ENCODE measurements around the gene MBOAT7. TPM values are rescaled to one million over a fixed set of nuclear protein-coding genes. Genes with fewer than 3 reads are reported as not detected.
"Not testable (repeated sequence)": the region's sequence is repeated elsewhere in the genome, so short reads cannot be mapped to it uniquely, and the experiment has no call there.

Gene MBOAT7
- total RNA-seq, result 100 to 1,000 TPM in 1 of 4 donors, 10 to 100 TPM in 3; 47.3 to 101 (median 69.0) TPM

- WGBS, 2 donors, result 1% methylated on average over 23 to 24 of the region's 64 CpGs
- Histone ChIP-seq H3K4me3 (replicated peaks in 1 of 3) (peak within 1 kb of the TSS; percentile 33 to 94 (median 58)), H3K36me3 (peaks cover 0 to 9% of the 10 kb centered on the region in 2 donors), H3K9me3 (no peaks in the 10 kb centered on the region), H3K4me1 (peaks cover 18 to 19% of the 10 kb centered on the region in 2 donors), H3K27me3 (no peaks in the 10 kb centered on the region), H3K27ac (peak within 1 kb of the TSS; percentile 98 to 100 (median 99))
- intact Hi-C loops (cut with DNase I), result no loop called here
- peak in 1 of 2 donors; percentile 74 for TF ChIP-seq POLR2A (IDR thresholded peaks at IDR 0.05)
- TF ChIP-seq CTCF (IDR thresholded peaks at IDR 0.05), result peak in 5 of 6 experiments; percentile 15 to 46 (median 44)
- no peak for DNase-seq
These were observed at the start of gene MBOAT7 for GRCh38 chr19:54189145-54189734. TSS of gene MBOAT7 (minus strand) at chr19:54189580. CDS start at chr19:54188508, 1,072 bp downstream.

DNA sequence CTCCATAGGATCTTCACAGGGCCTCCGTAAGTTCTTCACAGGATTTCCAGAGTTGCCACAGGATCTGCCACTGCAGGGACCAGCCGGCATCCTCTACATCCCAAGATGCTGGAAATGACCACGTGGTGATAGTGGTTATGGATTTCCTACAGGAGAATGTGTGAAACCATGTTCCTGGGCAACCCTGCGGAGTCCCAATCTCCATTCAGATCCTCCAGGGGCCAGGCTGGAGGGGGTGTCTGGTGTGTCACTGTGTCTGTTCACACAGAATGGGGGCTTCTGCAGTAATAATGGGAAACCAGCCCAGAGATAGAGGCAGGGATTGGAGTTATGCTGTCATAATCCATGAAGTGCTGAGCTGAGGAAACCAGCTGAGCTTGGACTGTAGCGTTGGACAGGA, 44.6 kb upstream of the MBOAT7 start:
- TF ChIP-seq CTCF (IDR thresholded peaks at IDR 0.05), result no peak
- TF ChIP-seq POLR2A (IDR thresholded peaks at IDR 0.05), result no peak
- no peak for DNase-seq
- 36 to 89% methylated on average over 3 to 5 of the region's 5 CpGs for WGBS, 2 donors
- Histone ChIP-seq H3K9me3 (no peaks in the 10 kb centered on the region), H3K4me3 (replicated peaks in 1 of 3) (no peak overlapping the region), H3K4me1 (no peaks in the 10 kb centered on the region), H3K27ac (no peak overlapping the region), H3K27me3 (no peaks in the 10 kb centered on the region), H3K36me3 (no peaks in the 10 kb centered on the region)
- intact Hi-C loops (cut with DNase I), result loop anchor here (5.0 kb wide), 1 partner anchor 67 kb away; no protein-coding TSS in a partner anchor

DNA sequence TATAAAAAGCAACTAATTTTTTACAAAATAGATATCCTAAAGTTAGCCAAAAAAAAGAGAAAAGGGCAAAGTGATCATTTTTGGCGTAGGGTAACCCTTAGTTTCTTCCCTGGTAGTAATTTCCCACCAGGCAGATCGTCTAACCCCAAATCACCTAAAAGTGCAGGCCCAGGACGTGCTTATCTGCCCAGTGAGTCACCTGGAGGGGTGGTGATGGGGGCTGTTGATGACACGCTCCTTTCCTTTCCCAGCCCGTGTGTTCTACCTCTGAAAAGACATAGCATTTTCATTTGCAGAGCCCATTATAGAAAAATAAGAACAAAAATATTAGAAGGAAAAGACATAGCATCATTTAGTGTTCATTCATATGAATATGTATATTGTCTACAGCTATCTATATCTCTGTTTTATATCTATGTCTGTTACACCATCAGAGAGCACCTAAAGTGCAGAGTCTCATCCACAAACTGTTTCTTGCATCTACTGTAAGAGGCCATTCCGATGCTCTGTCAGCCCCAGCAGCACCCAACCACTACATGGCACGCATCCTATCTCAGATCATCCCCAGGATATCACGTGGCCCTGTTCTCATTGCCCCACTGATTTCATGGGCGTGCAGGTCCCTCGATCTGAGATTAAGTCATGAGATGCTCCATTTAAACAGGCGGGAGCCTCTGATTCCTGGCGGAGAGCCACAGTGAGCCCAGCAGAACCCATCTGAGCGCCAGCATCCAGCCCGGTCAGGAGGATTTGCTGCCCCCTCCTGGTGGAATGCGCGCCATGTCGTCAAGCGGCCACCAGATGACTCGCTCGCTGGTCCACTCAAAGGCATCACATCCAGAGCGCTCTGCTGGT, 41.9 kb upstream of the MBOAT7 start:
- Histone ChIP-seq H3K27me3 (no peaks in the 10 kb centered on the region), H3K36me3 (no peaks in the 10 kb centered on the region), H3K27ac (no peak overlapping the region), H3K4me3 (replicated peaks in 1 of 3) (no peak overlapping the region), H3K9me3 (no peaks in the 10 kb centered on the region), H3K4me1 (no peaks in the 10 kb centered on the region)
- DNase-seq, result peak; percentile 81 to 84
- WGBS, 2 donors, result 25 to 36% methylated on average over 13 to 21 of the region's 21 CpGs
- no peak for TF ChIP-seq POLR2A (IDR thresholded peaks at IDR 0.05)
- TF ChIP-seq CTCF (IDR thresholded peaks at IDR 0.05), result peak; percentile 69 to 89 (median 76)
- intact Hi-C loops (cut with DNase I), result loop anchor here (5.0 kb wide), 1 partner anchor 64 kb away; no protein-coding TSS in a partner anchor

DNA sequence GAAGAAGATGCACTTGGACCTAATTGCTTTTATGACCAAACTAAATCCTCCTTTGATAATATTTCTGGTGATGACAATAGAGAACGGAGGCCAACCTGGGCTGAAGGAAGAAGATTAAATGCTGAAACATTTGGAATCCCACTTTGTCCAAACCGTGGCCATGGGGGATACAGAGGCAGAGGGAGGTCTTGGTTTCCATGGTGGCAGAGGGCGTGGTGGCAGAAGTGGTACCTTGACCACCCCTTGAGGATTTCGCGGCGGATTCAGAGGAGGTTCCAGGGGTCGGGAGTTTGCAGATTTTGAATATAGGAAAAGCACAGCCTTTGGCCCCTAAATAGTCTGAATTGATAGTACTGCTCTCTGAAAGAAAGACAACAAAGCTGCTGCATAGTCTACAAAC, 40.7 kb upstream of the MBOAT7 start:
- H3K27me3 ChIP-seq, result no peaks in the 10 kb centered on the region
- TF ChIP-seq POLR2A (IDR thresholded peaks at IDR 0.05) (no peak), CTCF (IDR thresholded peaks at IDR 0.05) (no peak)
- H3K4me1 ChIP-seq, result no peaks in the 10 kb centered on the region
- no peaks in the 10 kb centered on the region for H3K36me3 ChIP-seq
- DNase-seq, result no peak
- H3K9me3 ChIP-seq, result no peaks in the 10 kb centered on the region
- H3K27ac ChIP-seq, result no peak overlapping the region
- WGBS, 2 donors, result 84 to 91% methylated on average over 7 of the region's 7 CpGs
- no peak overlapping the region for H3K4me3 ChIP-seq (replicated peaks in 1 of 3)
- intact Hi-C loops (cut with DNase I), result loop anchor here (5.0 kb wide), 1 partner anchor 63 kb away; no protein-coding TSS in a partner anchor

DNA sequence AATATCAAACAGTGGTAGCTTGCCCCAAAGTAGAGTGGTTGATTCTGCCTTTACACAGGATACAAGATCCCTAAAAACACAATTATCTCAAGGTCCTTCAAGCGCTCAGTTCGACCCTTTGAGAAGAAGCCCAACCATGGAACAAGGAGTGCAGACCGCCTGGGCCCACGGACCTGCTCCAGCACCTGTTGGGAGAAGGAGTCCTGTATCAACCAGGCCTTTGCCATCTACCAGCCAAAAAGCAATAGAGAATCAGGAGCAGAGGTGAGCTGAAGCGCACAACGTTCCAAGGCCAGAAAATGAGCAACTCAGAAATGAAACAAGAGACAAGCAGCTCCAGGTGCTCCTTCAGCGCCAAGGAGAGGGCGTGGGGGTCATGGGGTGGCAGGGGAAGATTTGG, 39.8 kb upstream of the MBOAT7 start:
- intact Hi-C loops (cut with DNase I), result no loop called here
- no peak for TF ChIP-seq POLR2A (IDR thresholded peaks at IDR 0.05)
- TF ChIP-seq CTCF (IDR thresholded peaks at IDR 0.05), result no peak
- Histone ChIP-seq H3K27ac (no peak overlapping the region), H3K4me3 (replicated peaks in 1 of 3) (no peak overlapping the region), H3K27me3 (no peaks in the 10 kb centered on the region), H3K36me3 (no peaks in the 10 kb centered on the region), H3K9me3 (no peaks in the 10 kb centered on the region), H3K4me1 (no peaks in the 10 kb centered on the region)
- 86 to 90% methylated on average over 8 of the region's 8 CpGs for WGBS, 2 donors
- DNase-seq, result no peak

DNA sequence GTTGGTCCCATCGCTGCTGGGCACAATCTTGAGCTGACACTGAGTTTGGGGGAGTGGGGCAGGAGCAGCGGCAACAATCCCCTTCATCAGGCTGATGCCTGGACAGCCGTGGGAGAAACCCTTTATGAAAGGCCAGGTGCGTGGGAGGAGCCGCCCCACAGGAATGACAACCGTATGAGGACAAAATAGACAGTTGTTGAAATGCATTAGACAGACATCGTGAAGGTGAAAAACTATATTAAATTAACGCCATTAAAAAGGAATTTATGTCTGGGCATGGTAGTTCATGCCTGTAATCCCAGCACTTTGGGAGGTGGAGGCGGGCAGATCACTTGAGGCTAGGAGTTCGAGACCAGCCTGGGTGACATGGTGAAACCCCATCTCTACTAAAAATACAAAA, 35.2 kb upstream of the MBOAT7 start:
- intact Hi-C loops (cut with DNase I), result not testable (repeated sequence)

GRCh38 chr19:54223937-54224281, 34.5 kb upstream of the MBOAT7 start:
- intact Hi-C loops (cut with DNase I); H3K4me3 ChIP-seq (replicated peaks in 1 of 3); H3K36me3 ChIP-seq; H3K27ac ChIP-seq; H3K27me3 ChIP-seq; DNase-seq; H3K9me3 ChIP-seq; H3K4me1 ChIP-seq: not testable (repeated sequence)
- 51 to 55% methylated on average over 5 of the region's 5 CpGs for WGBS, 2 donors

More for the DNA sequence above, 35.2 kb upstream of the MBOAT7 start:
- H3K36me3 ChIP-seq; DNase-seq; H3K27ac ChIP-seq; H3K9me3 ChIP-seq; H3K27me3 ChIP-seq; H3K4me1 ChIP-seq; H3K4me3 ChIP-seq (replicated peaks in 1 of 3): not testable (repeated sequence)
- WGBS, 2 donors, result 78 to 89% methylated on average over 9 to 10 of the region's 10 CpGs
